Sigmoid colon (tissue), 7 donors: ENCODE measurements around the gene ALX4. TPM values are rescaled to one million over a fixed set of nuclear protein-coding genes. Genes with fewer than 3 reads are reported as not detected.

Experiments used
- DNase-seq: peaks from one replicate; pipeline ENCODE4 v3.0.0-alpha.2; 2019
- H3K27ac ChIP-seq, 4 donors: fragments of 200-600 bp; sonication (generic); one replicate each; pipeline ENCODE4 v1.5.1; 2016 to 2019; ENCODE audit warnings: mild to moderate bottlenecking in 1 of 4
- H3K27me3 ChIP-seq, 3 donors: fragments of 200-600 bp; sonication (generic); one replicate each; pipeline ENCODE4 v1.5.1; 2019; ENCODE audit warnings: mild to moderate bottlenecking in 1 of 3
- H3K36me3 ChIP-seq, 4 donors: fragments of 200-600 bp; sonication (generic); one replicate each; pipeline ENCODE4 v1.5.1; 2016 to 2019
- H3K4me1 ChIP-seq, 4 donors: fragments of 200-600 bp; sonication (generic); one replicate each; pipeline ENCODE4 v1.5.1; 2017 to 2019
- H3K4me3 ChIP-seq, 4 donors: fragments of 200-600 bp; sonication (generic); one replicate each; pipeline ENCODE4 v1.5.1; 2017 to 2019; ENCODE audit warnings: mild to moderate bottlenecking in 2 of 4, moderate library complexity in 1 of 4
- H3K9me3 ChIP-seq, 4 donors: fragments of 200-600 bp in 3 of 4; sonication (generic) in 3 of 4; one replicate each; pipeline versions ENCODE4 v1.5.1 to v1.6.1; 2013 to 2019
- EP300 ChIP-seq, 4 donors: sonication (generic); formaldehyde crosslinking; IDR thresholded peaks; one replicate each; pipeline ENCODE4 v1.6.1; 2017; ENCODE audit warnings: antibody characterized with exemption in 4 of 4
- POLR2A ChIP-seq, 2 donors: fragments of 450-650 bp; IDR thresholded peaks; one replicate each; pipeline ENCODE4 v1.6.1; 2016; ENCODE audit warnings: antibody characterized with exemption in 2 of 2, mild to moderate bottlenecking in 2 of 2, moderate library complexity in 2 of 2
- POLR2AphosphoS5 ChIP-seq, 4 donors: sonication (generic); formaldehyde crosslinking; IDR thresholded peaks; one replicate each; pipeline ENCODE4 v1.6.1; 2017; ENCODE audit warnings: antibody characterized with exemption in 4 of 4
- WGBS, 2 donors: extraction: QIAGEN DNeasy Blood & Tissue Kit; methylation state at CpG; one replicate each; pipeline ENCODE4 v1.1.7; 2013; 5-methylcytosine and 5-hydroxymethylcytosine counted together
- intact Hi-C: fragments of 100-400 bp; cut with DNase I; formaldehyde crosslinking; loops from one replicate; pipeline ENCODE4 v1.15.1; 2023
- polyA plus RNA-seq, 3 donors: library from polyadenylated mRNA; stranded (reverse); fragments of 200-250 nt; gene quantifications; one replicate each; pipeline ENCODE4 v1.2.3, GENCODE V29; 2013
- total RNA-seq, 4 donors: library from RNA; depleted of rRNA; stranded (reverse); fragments of >200 nt; gene quantifications; one replicate each; pipeline ENCODE4 v1.1.0, GENCODE V29; 2016
- TF ChIP-seq, protein P1 (sequence below), 4 experiments: fragments of 450-650 bp in 3 of 4; fragments of 200-600 bp in 1 of 4; IDR thresholded peaks; one replicate each; pipeline ENCODE4 v1.5.1; 2016 to 2019; ENCODE audit warnings: antibody characterized with exemption in 4 of 4, mild to moderate bottlenecking in 3 of 4, moderate library complexity in 2 of 4
- donor health status: healthy with polysubstance abuse.
- donor health status: Bipolar disorder and iron deficiency.
- donor health status: healthy.

The ALX4 gene
- total and polyA plus RNA-seq, 7 donors: not detected

GRCh38 chr11:44329472-44330230, 19.7 kb upstream of the ALX4 start:
- WGBS, 2 donors: 56 to 70% methylated on average over 8 of the region's 8 CpGs
- H3K27me3 ChIP-seq: peaks cover 24 to 97% (median 63%) of the 10 kb centered on the region in 3 donors
- intact Hi-C loops: no loop called here
- no peak for DNase-seq
- no peaks in the 10 kb centered on the region for H3K9me3 ChIP-seq
- no peak overlapping the region for H3K4me3 ChIP-seq
- peaks cover 0 to 3% (median 0%) of the 10 kb centered on the region in 4 donors for H3K4me1 ChIP-seq
- H3K27ac ChIP-seq: no peak overlapping the region
- no peaks in the 10 kb centered on the region for H3K36me3 ChIP-seq
- TF ChIP-seq POLR2AphosphoS5 (IDR thresholded peaks at IDR 0.05): no peak
- TF ChIP-seq, protein P1, sequence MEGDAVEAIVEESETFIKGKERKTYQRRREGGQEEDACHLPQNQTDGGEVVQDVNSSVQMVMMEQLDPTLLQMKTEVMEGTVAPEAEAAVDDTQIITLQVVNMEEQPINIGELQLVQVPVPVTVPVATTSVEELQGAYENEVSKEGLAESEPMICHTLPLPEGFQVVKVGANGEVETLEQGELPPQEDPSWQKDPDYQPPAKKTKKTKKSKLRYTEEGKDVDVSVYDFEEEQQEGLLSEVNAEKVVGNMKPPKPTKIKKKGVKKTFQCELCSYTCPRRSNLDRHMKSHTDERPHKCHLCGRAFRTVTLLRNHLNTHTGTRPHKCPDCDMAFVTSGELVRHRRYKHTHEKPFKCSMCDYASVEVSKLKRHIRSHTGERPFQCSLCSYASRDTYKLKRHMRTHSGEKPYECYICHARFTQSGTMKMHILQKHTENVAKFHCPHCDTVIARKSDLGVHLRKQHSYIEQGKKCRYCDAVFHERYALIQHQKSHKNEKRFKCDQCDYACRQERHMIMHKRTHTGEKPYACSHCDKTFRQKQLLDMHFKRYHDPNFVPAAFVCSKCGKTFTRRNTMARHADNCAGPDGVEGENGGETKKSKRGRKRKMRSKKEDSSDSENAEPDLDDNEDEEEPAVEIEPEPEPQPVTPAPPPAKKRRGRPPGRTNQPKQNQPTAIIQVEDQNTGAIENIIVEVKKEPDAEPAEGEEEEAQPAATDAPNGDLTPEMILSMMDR (IDR thresholded peaks at IDR 0.05): no peak
- no peak for TF ChIP-seq POLR2A (IDR thresholded peaks at IDR 0.05)
- TF ChIP-seq EP300 (IDR thresholded peaks at IDR 0.05): no peak

DNA sequence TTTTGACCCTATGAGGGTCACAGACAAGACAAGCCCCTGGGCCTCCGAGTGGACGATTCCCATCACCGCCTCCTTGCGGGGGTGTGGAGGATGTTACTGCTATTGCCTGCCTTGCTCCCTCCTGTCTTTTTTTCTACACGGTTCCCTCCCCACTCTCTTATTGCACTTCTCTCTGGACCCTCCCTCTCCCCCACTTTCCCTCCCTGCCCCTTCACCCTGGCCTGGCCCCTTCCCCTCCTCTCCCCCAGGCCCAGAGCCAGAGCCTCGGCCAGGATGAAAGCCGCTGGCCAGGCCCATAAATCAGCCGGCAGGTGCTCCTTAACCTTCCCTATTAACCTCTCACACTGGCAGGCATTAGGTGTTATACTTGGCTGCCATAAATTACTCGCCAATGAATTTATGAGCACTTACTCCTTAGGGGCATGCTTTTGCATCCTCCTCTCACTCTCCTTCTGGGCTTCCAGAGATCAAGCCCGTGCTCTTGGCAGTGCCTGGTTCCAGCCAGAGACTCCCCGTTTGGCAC, 18.3 kb upstream of the ALX4 start:
- H3K4me1 ChIP-seq: peaks cover 0 to 4% (median 0%) of the 10 kb centered on the region in 4 donors
- H3K36me3 ChIP-seq: no peaks in the 10 kb centered on the region
- no peak for DNase-seq
- TF ChIP-seq EP300 (IDR thresholded peaks at IDR 0.05): no peak
- no peak for TF ChIP-seq POLR2AphosphoS5 (IDR thresholded peaks at IDR 0.05)
- TF ChIP-seq, protein P1 (IDR thresholded peaks at IDR 0.05): no peak
- no peak for TF ChIP-seq POLR2A (IDR thresholded peaks at IDR 0.05)
- H3K27ac ChIP-seq: no peak overlapping the region
- intact Hi-C loops: no loop called here
- no peaks in the 10 kb centered on the region for H3K9me3 ChIP-seq
- H3K4me3 ChIP-seq: no peak overlapping the region
- H3K27me3 ChIP-seq: peaks cover 14 to 97% (median 64%) of the 10 kb centered on the region in 3 donors
- 11 to 20% methylated on average over 11 of the region's 11 CpGs for WGBS, 2 donors

DNA sequence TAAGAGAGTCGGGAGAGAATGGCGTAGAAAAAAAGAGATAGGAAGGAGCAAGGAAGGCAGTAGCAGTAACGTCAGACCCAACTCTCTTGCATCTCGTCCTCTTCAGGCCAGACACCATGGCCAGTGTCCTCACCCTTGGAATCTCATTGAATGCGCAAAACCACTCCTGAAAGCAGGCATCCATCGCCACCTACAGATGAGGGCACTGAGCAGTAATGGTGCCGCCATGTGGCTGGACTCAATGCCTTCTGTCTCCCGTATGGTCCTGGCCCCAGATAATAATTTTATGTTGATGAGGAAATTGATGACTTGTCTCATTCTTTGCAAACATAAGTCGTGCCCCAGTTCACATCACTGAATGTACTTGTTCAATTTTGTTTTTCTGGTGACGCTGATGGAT, 17.8 kb upstream of the ALX4 start:
- no peaks in the 10 kb centered on the region for H3K36me3 ChIP-seq
- 50 to 61% methylated on average over 10 of the region's 10 CpGs for WGBS, 2 donors
- no peak overlapping the region for H3K27ac ChIP-seq
- DNase-seq: no peak
- TF ChIP-seq, protein P1 (IDR thresholded peaks at IDR 0.05): no peak
- TF ChIP-seq POLR2AphosphoS5 (IDR thresholded peaks at IDR 0.05) (no peak), EP300 (IDR thresholded peaks at IDR 0.05) (no peak)
- intact Hi-C loops: no loop called here
- peaks cover 19 to 97% (median 69%) of the 10 kb centered on the region in 3 donors for H3K27me3 ChIP-seq
- peaks cover 0 to 4% (median 0%) of the 10 kb centered on the region in 4 donors for H3K4me1 ChIP-seq
- H3K4me3 ChIP-seq: no peak overlapping the region
- no peaks in the 10 kb centered on the region for H3K9me3 ChIP-seq

DNA sequence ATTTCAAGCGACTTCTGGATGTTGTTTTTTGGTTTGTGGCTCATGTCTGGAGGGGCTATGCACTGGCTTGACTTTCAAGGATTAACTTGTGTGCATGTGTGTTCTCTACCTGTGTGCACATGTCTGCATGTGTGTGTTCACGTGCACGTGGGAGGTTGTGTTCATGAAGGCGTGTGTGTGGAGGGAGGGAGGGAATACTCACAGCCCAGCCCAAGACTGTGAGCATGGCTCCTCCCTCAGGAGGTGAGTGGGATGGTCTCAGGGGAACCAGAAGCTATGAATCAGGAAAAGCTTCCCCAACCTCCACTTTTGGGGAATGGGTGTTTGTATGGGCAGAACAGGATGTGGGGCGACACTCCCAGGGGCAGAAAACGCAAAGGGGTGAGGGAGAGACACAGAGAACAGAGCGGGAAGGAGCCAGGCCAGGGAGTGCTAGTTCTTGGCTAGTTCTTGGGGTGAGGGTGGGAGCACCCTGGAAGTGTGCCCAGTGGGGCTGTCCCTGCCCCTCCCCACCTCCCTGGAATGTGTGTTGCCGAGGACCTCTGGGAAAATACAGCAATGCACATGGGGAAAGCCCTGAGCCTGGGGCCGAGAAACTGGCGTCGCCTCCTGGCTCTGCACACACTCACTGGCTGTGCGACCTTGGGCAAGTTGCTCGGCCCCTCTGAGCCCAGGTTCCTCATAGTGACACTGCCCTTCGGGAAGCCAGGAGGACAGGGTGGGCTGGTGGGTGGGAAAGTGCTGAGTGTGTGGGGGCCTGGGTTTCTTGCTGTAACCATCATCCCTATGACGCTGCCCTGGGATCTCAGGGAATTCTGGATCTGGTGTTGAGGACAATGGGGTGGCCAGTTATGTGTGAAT, 16.9 kb upstream of the ALX4 start:
- WGBS, 2 donors: 40 to 45% methylated on average over 15 of the region's 15 CpGs
- peaks cover 0 to 4% (median 0%) of the 10 kb centered on the region in 4 donors for H3K4me1 ChIP-seq
- no peaks in the 10 kb centered on the region for H3K36me3 ChIP-seq
- no peaks in the 10 kb centered on the region for H3K9me3 ChIP-seq
- H3K27me3 ChIP-seq: peaks cover 19 to 99% (median 76%) of the 10 kb centered on the region in 3 donors
- no peak overlapping the region for H3K27ac ChIP-seq
- no peak for DNase-seq
- intact Hi-C loops: no loop called here
- H3K4me3 ChIP-seq: no peak overlapping the region
- TF ChIP-seq EP300 (IDR thresholded peaks at IDR 0.05): no peak
- TF ChIP-seq, protein P1 (IDR thresholded peaks at IDR 0.05): no peak
- TF ChIP-seq POLR2AphosphoS5 (IDR thresholded peaks at IDR 0.05): no peak
- TF ChIP-seq POLR2A (IDR thresholded peaks at IDR 0.05): no peak
